ENCODE measurements around the gene TMEM54. TPM values are rescaled to one million over a fixed set of nuclear protein-coding genes. Genes with fewer than 3 reads are reported as not detected.
A peak's percentile ranks its signal among the peaks of the same experiment; 100 is the strongest.

TMEM54 gene
- total and polyA plus RNA-seq, 11 donors, result 5.6 to 15.9 (median 9.3) TPM

DNA sequence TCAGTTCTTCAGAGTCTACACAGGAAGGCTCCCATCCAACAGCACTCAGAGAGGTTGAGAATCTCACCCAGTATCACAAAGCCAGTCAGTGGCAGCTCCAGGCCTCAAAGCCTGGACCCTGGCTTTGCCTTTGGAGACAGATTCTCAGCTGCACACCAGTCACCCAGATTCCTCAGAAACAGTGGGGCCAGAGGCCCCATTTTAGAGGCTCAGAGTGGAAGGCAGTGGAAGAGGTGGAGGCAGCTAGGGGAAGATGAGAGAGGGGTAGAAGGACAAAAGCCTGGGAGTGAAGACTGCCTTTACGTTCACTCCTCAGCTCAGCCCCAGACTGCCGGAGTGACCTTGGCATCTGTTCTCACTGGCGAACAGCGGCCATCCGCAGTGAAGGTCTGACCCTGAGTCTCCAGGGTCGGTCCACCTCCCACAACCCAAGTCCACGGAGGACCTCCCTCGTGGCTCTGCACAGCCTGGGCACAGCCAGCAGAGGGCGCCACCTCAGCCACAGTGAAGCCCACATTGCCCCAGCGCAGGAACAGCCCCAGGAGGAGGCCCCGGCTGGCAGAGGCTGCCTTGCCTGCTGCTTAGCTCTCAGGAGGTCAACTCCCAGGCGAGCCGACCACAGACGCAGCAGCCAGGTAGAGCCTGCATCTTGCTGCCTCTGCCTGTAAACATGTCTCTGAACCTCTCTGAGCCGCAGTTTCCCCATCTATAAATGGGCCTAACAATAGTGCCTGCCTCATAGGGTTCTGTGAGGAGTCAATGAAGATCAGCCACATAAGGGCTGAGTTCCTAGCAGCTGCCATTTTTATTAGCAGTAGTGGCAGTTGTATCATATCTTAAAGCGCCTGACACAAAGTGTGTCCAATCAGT lies 24.6 kb downstream of the TMEM54 start:
- DNase-seq (peak in 4 of 5 donors; percentile 55 to 80 (median 62)), ATAC-seq (peak; percentile 16 to 69 (median 56))
- intact Hi-C loops (cut with DNase I), result loop anchor here in 9 of 10 donors (1.0 to 10.0 kb wide), 7 partner anchors 162 to 472 kb away; partner anchors contain the start of gene AZIN2 (in 1 of the 9)
- no peaks in the 10 kb centered on the region for H3K9me3 ChIP-seq
- peaks cover 0 to 12% (median 0%) of the 10 kb centered on the region in 9 donors for H3K27me3 ChIP-seq
- WGBS, 4 donors, result 38 to 68% (median 53%) methylated on average over 8 to 16 of the region's 16 CpGs
- no peak overlapping the region for H3K27ac ChIP-seq
- H3K4me3 ChIP-seq, result no peak overlapping the region
- no peaks in the 10 kb centered on the region for H3K36me3 ChIP-seq
- TF ChIP-seq POLR2A (IDR thresholded peaks at IDR 0.05), result no peak
- TF ChIP-seq, protein P1, sequence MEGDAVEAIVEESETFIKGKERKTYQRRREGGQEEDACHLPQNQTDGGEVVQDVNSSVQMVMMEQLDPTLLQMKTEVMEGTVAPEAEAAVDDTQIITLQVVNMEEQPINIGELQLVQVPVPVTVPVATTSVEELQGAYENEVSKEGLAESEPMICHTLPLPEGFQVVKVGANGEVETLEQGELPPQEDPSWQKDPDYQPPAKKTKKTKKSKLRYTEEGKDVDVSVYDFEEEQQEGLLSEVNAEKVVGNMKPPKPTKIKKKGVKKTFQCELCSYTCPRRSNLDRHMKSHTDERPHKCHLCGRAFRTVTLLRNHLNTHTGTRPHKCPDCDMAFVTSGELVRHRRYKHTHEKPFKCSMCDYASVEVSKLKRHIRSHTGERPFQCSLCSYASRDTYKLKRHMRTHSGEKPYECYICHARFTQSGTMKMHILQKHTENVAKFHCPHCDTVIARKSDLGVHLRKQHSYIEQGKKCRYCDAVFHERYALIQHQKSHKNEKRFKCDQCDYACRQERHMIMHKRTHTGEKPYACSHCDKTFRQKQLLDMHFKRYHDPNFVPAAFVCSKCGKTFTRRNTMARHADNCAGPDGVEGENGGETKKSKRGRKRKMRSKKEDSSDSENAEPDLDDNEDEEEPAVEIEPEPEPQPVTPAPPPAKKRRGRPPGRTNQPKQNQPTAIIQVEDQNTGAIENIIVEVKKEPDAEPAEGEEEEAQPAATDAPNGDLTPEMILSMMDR (IDR thresholded peaks at IDR 0.05), result peak; percentile 51 to 90 (median 82)
- H3K4me1 ChIP-seq, result peaks cover 0 to 49% (median 16%) of the 10 kb centered on the region in 12 donors

- Histone ChIP-seq H3K27me3 (peaks cover 0 to 23% (median 0%) of the 10 kb centered on the region in 9 donors), H3K4me1 (peaks cover 0 to 51% (median 18%) of the 10 kb centered on the region in 12 donors), H3K27ac (no peak overlapping the region), H3K9me3 (no peaks in the 10 kb centered on the region), H3K36me3 (no peaks in the 10 kb centered on the region), H3K4me3 (no peak overlapping the region)
- TF ChIP-seq, protein P1 (IDR thresholded peaks at IDR 0.05), result no peak
- TF ChIP-seq POLR2A (IDR thresholded peaks at IDR 0.05), result no peak
- 80 to 83% (median 81%) methylated on average over 5 of the region's 5 CpGs for WGBS, 4 donors
- DNase-seq (no peak), ATAC-seq (no peak)
- intact Hi-C loops (cut with DNase I), result loop anchor here (5.0 to 10.0 kb wide), 7 partner anchors 48 to 470 kb away; partner anchors contain the start of genes S100PBP (in 5 of the 10), YARS1 (in 5 of the 10) and AZIN2 (in 1 of the 10)
Measured at GRCh38 chr1:32874860-32875752, 26.1 kb downstream of the TMEM54 start.

DNA sequence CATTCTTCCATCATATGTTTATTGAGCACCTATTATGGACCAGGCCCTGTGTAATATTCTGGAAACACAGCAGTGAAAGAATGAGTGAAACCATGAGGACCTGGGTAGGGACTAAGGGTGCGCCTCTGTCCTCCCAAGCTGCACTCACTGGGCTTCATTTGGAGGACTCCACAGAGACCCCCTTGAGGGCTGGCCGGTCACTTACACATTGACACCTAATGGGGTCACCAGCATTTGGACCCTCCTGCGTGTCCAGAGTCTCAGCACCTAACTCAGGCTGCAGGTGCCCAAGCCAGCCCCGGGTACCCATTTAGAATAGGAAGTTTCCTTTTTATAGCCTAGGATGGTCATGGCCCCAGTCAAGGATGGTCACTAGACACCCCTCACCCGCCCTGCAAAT lies 27.7 kb downstream of the TMEM54 start:
- WGBS, 4 donors, result 87 to 89% (median 88%) methylated on average over 5 of the region's 5 CpGs
- no peak overlapping the region for H3K27ac ChIP-seq
- H3K27me3 ChIP-seq, result peaks cover 0 to 25% (median 0%) of the 10 kb centered on the region in 9 donors
- no peaks in the 10 kb centered on the region for H3K9me3 ChIP-seq
- no peak overlapping the region for H3K4me3 ChIP-seq
- H3K36me3 ChIP-seq, result no peaks in the 10 kb centered on the region
- intact Hi-C loops (cut with DNase I), result loop anchor here in 9 of 10 donors (2.0 to 10.0 kb wide), 7 partner anchors 46 to 469 kb away; partner anchors contain the start of genes S100PBP (in 5 of the 9), YARS1 (in 5 of the 9) and AZIN2 (in 1 of the 9)
- ATAC-seq (no peak), DNase-seq (no peak)
- TF ChIP-seq, protein P1 (IDR thresholded peaks at IDR 0.05), result no peak
- TF ChIP-seq POLR2A (IDR thresholded peaks at IDR 0.05), result no peak
- H3K4me1 ChIP-seq, result peaks cover 0 to 51% (median 17%) of the 10 kb centered on the region in 12 donors
